Type B pancreatic cell (in vitro differentiated cells): ENCODE measurements around the gene IL13RA1. TPM values are rescaled to one million over a fixed set of nuclear protein-coding genes. Genes with fewer than 3 reads are reported as not detected.
"Not testable (repeated sequence)": the region's sequence is repeated elsewhere in the genome, so short reads cannot be mapped to it uniquely, and the experiment has no call there.

Experiments used
- DNase-seq: peaks from one replicate; pipeline ENCODE4 v3.0.0; 2021; ENCODE audit warnings: mixed read lengths; ENCODE audit not compliant: unreplicated experiment; ENCODE audit errors: extremely low spot score
- H3K27ac Mint-ChIP-seq: 2 replicates; pipeline ENCODE4 v1.8.0; 2021; ENCODE audit warnings: mild to moderate bottlenecking, mixed read lengths
- H3K27me3 Mint-ChIP-seq: 2 replicates; pipeline ENCODE4 v1.8.0; 2021; ENCODE audit warnings: mixed read lengths
- H3K36me3 Mint-ChIP-seq: 2 replicates; pipeline ENCODE4 v1.8.0; 2021; ENCODE audit warnings: mixed read lengths
- H3K4me1 Mint-ChIP-seq: one replicate; pipeline ENCODE4 v1.8.0; 2021; ENCODE audit warnings: mixed read lengths; ENCODE audit not compliant: unreplicated experiment
- H3K4me3 Mint-ChIP-seq: 2 replicates; pipeline ENCODE4 v1.8.0; 2021; ENCODE audit warnings: mild to moderate bottlenecking, mixed read lengths
- H3K9me3 Mint-ChIP-seq: 2 replicates; pipeline ENCODE4 v1.8.0; 2021; ENCODE audit warnings: mixed read lengths
- CTCF ChIP-seq: fragments of 200-600 bp; sonication (generic); conservative IDR thresholded peaks from 2 replicates; pipeline ENCODE4 v1.5.0; 2021; ENCODE audit warnings: antibody characterized with exemption, mild to moderate bottlenecking
- total RNA-seq: library from RNA; stranded (reverse); gene quantifications from 2 replicates; pipeline ENCODE4 v1.2.1, GENCODE V29; 2021; ENCODE audit warnings: low replicate concordance

Gene IL13RA1
- total RNA-seq, 1 donor from 2014 or later = 27.5 TPM

GRCh38 chrX:118693843-118694242 is 33.6 kb upstream of the IL13RA1 start:
- DNase-seq = no peak
- TF ChIP-seq CTCF = no peak
- Mint-ChIP-seq H3K27me3 (no peaks in the 10 kb centered on the region), H3K4me3 (no peak overlapping the region), H3K9me3 (peaks cover 5% of the 10 kb centered on the region), H3K27ac (no peak overlapping the region), H3K36me3 (no peaks in the 10 kb centered on the region), H3K4me1 (no peaks in the 10 kb centered on the region)

GRCh38 chrX:118694638-118695037 is 32.8 kb upstream of the IL13RA1 start:
- TF ChIP-seq CTCF = no peak
- Mint-ChIP-seq H3K4me3 (no peak overlapping the region), H3K9me3 (peaks cover 5% of the 10 kb centered on the region), H3K27me3 (no peaks in the 10 kb centered on the region), H3K27ac (no peak overlapping the region), H3K4me1 (no peaks in the 10 kb centered on the region), H3K36me3 (no peaks in the 10 kb centered on the region)
- DNase-seq = no peak

- no peak for DNase-seq
- Mint-ChIP-seq H3K4me1 (no peaks in the 10 kb centered on the region), H3K36me3 (no peaks in the 10 kb centered on the region), H3K27ac (no peak overlapping the region), H3K27me3 (no peaks in the 10 kb centered on the region), H3K9me3 (no peaks in the 10 kb centered on the region), H3K4me3 (no peak overlapping the region)
- no peak for TF ChIP-seq CTCF
Observed at GRCh38 chrX:118698516-118699170, 28.8 kb upstream of the IL13RA1 start.

- Mint-ChIP-seq H3K4me3 (no peak overlapping the region), H3K36me3 (no peaks in the 10 kb centered on the region), H3K27me3 (no peaks in the 10 kb centered on the region), H3K4me1 (no peaks in the 10 kb centered on the region), H3K27ac (no peak overlapping the region), H3K9me3 (no peaks in the 10 kb centered on the region)
- DNase-seq = no peak
- no peak for TF ChIP-seq CTCF
Observed at GRCh38 chrX:118702741-118703140, 24.7 kb upstream of the IL13RA1 start.

- Mint-ChIP-seq H3K27ac (no peak overlapping the region), H3K4me1 (no peaks in the 10 kb centered on the region), H3K4me3 (no peak overlapping the region), H3K36me3 (no peaks in the 10 kb centered on the region), H3K9me3 (peaks cover 4% of the 10 kb centered on the region), H3K27me3 (no peaks in the 10 kb centered on the region)
- no peak for TF ChIP-seq CTCF
- DNase-seq = no peak
Observed at GRCh38 chrX:118706681-118707080, 20.7 kb upstream of the IL13RA1 start.

DNA sequence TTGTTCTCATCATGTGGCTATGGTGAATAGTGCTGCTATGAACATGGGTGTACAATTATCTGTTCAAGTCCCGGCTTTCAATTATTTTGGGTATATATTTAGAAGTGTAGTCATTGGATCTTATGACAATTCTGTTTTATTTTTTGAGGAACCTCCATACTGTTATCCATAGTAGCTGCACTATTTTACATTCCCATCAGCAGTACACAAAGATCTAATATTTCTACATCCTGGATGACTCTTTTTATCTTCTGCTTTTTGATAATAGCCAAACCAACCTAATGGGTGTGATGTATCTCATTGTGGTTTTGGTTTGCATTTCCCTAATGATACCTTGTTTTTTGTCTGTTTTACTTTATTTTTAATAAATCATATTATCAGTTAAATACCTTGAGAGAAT is 12.9 kb upstream of the IL13RA1 start:
- no peak for DNase-seq

GRCh38 chrX:118715917-118716316 is 11.5 kb upstream of the IL13RA1 start:
- H3K4me3 Mint-ChIP-seq, H3K36me3 Mint-ChIP-seq, H3K27me3 Mint-ChIP-seq, H3K9me3 Mint-ChIP-seq, DNase-seq, H3K27ac Mint-ChIP-seq, H3K4me1 Mint-ChIP-seq: not testable (repeated sequence)

More for the DNA sequence above, 12.9 kb upstream of the IL13RA1 start:
- Mint-ChIP-seq H3K27me3 (no peaks in the 10 kb centered on the region), H3K27ac (no peak overlapping the region), H3K9me3 (peaks cover 8% of the 10 kb centered on the region), H3K36me3 (no peaks in the 10 kb centered on the region), H3K4me1 (no peaks in the 10 kb centered on the region), H3K4me3 (no peak overlapping the region)
- TF ChIP-seq CTCF = no peak

GRCh38 chrX:118716833-118717232 is 10.6 kb upstream of the IL13RA1 start:
- DNase-seq, H3K27ac Mint-ChIP-seq, H3K36me3 Mint-ChIP-seq, H3K4me3 Mint-ChIP-seq, H3K27me3 Mint-ChIP-seq, H3K9me3 Mint-ChIP-seq, H3K4me1 Mint-ChIP-seq: not testable (repeated sequence)
